NK-92 treated with Interleukin-12 subunit alpha and Interleukin-12 subunit beta, amount 100 ng/mL, for 24 hours (cell line): ENCODE results near the gene LRGUK.
"Not testable (repeated sequence)": the region's sequence is repeated elsewhere in the genome, so short reads cannot be mapped to it uniquely, and the experiment has no call there.

Experiments used
- DNase-seq: peaks from one replicate; lab custom pipeline; 2025; lab: John Stamatoyannopoulos, UW

The LRGUK gene

DNA sequence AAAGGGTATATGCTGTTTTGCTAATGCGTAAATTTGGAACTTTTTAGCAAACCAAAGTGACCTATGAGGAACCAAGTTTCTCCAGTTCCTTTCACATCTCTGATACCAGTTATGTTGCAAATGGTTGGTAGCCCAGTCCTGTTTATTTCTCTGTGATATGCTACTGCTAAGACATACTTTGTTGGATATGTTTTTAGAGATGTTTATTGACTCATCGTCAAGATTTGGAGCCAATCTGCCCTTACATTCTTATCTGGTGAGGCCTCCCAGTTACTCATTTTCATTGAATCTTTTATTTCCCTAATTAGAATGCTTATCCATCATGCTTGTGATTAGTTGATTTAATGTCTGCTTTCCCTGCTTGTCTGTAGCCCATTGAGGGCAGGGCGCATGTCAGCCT, 58.9 kb downstream of the LRGUK start:
- no peak for DNase-seq

DNA sequence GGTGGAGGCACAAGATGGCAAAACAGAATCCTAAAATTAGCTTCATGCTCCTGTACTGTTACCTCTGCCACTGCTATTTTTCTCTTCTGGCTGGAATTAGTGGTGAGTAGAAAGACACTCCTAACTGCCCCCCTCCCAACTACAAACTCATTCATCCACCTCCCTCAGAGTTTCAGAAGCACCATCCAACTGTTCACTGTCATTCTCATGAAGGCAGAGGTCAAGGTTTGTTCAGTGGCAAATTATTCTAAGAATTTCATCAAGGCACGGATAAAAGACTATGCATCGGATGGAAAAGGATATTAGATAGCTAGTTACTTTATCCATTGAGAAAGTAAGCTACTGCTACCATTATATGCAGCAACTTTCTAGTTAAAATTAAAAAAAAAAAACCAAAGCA, 59.7 kb downstream of the LRGUK start:
- DNase-seq: no peak

DNA sequence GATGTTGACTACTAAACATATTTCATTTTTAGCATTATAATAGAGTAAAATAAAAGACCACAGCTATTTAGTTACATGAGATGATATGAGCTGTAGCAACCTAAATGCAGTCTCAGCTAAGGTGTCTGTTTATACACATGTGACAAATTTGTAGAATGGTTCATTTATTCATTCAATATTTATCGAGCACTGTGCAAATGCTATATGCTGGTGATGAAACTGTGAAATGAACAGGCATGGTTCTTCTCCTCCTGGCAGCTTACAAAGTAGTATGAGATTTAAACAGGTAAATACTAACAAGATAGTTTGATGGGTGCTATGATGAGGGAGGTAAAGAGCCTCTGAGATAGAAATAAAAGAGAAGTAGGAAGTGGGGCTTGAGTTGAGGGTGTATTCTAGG, 60.8 kb downstream of the LRGUK start:
- no peak for DNase-seq

DNA sequence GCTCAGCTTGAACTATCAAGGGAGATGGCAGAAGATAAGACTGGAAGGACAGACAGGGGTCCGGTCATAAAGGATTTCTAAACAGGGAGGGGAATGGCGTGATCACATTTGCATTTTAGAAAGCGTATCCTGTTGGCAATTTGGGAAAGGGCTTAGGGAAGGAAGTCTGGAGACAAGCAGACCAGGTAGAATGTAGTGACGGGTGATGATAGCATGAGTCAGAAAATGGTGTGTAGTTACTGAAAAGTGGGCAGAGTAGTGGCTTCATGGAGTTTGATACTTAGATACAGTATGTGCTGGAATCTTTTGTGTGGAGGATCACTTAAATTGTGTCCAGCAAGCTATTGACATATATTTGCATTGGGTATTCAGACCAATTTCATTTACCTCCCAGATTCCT, 61.2 kb downstream of the LRGUK start:
- no peak for DNase-seq

DNA sequence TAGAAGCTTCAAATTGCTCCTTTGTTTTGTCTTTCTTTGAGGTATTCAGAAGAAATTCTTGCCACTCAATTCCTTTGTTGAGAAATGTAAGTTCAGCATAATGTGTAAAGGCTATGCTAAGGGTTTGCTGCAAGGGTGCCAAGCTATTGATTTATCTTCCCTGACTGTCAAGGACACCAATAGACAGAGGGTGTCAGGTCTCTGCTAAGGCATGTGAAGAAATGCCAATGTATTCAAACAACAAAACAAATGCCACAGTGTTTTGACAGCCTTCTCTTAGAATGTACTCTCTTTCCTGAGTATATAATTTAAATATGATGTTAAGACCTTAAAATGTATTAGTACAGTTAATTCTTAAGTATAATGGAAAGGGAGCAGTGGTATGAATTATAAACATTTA, 62.4 kb downstream of the LRGUK start:
- DNase-seq: no peak

DNA sequence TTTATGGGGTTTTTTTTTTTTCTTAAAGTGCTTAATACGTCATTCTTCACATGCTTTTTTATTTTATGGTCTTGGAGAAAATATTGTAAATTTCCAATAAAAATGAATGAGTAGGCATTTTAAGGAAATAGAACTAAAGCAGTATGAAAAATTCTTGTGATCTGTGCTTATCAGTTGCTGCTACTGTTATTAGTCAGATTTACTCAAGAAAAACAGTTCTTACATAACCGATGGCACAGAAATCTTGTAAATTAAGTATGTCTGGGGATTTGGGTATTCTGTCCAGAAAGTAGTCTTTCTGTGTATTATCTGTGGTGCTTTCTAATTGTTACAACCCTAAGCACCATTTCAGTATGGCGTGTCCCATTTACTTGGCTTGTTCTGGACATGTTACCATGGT, 64.7 kb downstream of the LRGUK start:
- DNase-seq: no peak

DNA sequence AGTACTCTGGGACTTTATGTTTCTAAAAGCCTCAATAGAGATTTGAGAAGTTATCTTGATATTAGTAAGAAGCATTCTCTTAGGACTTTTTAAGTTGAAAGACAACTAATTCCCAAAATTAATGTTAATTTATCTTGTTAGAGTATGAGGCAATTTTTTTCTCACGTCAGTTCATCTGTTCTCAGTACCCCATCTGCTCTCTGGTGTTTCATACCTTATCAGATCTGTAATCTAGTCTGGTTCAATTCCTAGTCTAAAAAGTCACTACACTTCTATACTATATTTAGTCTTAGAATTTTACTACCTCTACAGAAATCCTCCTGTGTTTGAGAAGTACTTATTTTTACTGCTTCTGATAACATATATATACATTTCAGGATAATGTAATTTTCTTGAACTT, 66.1 kb downstream of the LRGUK start:
- DNase-seq: no peak

DNA sequence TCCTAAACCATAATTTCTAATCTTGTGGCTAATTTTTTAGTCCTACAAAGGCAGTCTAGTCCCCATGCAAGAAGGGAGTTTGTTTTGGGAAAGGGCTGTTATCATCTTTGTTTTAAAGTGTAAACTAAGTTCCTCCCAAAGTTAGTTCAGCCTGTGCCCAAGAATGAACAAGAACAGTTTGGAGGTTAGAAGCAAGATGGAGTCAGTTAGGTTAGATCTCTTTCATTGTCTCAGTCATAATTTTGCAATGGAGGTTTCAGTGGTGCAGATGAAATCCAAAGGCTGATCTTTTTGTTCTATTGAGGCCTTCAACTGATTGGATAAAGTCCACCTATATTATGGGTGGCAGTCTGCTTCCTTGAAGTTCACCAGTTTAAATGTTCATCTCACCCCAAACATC, 68.1 kb downstream of the LRGUK start:
- DNase-seq: no peak

DNA sequence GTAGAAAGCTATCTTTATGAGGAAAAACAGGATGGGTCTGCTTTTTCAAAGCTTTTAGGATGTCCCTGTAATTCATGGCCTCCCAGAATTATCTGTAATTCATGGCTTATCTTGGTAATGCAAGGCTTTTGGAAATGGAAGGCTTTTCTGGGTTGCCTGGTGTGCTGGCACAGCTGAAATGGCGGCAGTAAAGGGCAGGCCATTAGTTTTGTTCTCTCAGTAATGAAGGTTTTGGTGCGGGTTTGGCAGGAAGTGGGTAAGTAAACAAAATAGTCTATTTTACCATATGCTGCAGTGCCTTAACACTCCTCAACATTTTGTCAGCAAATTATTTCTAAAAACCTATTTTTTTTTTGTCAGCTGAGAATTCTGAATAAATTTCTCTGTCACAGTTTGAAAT, 69.3 kb downstream of the LRGUK start:
- DNase-seq: no peak

DNA sequence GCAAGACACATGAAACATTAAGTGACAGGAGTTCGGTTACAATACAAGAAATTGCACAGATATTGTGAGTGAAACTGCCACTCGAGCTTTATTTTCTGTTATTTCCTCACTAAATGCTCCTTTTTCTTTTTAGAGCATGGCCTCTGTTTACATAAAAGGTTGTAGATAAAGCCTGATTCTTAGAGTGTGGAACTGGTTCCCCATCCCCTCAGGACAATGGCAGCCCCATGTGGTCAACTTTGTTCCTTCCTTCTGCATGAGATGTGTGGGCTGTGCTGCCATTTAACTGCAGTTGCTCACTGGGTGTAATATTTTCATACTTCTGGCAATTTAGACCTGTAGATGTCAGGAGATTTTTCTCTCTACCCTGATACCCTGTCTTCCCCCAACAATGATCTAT, 70.2 kb downstream of the LRGUK start:
- no peak for DNase-seq

DNA sequence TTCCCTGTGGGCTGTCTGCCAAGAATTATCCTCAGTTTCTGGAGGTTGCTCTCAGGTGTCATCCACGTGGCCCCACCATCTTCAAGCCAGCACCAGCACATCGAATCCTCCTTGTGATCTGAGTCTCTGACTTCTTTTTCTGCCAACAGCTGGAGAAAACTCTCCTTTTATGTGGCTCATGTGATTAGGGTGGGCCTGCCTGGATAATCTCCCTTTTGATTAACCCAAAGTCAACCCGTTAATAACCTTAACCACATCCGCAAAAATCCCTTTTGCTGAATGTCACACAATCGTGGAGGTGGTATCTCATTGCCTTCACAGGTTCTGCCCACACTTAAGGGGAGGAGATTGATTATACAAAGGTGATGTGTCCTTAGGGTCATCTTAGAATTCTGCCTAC, 73.8 kb downstream of the LRGUK start:
- no peak for DNase-seq

DNA sequence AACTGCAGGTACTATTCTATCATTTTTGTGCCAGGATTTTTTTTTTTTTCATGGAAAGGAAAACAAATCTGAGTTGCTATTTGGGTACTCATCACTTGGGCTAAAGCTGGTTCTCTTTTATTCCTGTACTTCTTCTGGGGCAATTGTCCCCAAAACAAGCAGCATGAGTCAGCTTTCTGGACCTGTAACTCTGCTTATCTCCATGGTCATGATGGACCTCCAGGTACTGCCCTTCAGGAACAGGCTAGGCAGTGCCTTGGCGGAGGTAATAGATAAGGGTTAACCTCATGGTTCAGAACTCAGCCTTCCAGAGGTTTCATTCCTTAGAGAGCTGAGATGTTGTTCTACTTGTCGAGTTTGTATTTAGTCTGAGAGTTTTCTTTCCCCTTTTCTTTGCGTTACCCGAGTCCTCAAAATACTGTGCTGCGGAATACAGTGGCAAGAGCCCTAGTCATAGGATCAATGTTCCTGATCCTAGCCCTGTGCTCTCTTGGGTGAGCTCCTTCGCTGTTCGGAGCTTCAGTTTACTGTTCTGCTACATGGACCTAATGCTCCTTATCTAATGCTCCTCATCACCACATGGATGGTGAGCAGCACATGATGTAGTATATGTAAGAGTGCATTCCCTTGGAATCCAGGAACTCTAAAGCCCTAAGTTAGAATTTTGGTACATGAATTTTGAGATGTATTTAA, 74.6 kb downstream of the LRGUK start:
- no peak for DNase-seq

DNA sequence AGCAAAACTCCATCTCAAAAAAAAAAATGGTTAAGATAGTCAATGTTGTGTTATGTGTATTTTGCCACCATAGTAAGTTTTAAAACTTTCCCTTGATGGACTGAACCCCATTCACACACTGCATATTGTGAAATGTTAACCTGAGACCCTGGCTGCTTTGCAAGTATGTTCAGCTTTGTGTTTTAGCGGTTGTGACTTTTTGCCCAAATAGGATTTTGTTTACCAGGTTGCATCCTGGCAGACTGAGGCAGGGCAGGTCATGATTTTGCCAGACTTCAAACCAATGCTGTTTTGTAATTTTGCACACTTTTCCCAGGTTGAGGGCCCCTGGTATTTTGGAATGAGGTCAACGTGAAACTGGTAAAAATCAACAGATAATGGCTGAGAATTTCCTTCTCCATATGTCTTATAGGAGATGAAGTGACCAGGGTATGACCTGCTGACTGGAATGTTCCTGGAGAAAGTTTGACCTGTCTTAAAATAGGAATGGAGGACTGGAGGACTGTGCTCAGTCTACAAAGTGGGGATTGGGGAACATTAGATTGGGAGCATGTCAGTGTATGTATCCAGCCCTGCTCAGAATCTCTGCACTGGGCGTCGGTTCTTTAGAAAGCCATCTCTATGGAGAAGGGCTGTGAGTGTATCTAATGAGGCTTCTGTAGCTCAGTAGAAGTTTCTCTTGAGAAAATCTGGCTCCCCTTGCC, 76.2 kb downstream of the LRGUK start:
- DNase-seq: no peak

DNA sequence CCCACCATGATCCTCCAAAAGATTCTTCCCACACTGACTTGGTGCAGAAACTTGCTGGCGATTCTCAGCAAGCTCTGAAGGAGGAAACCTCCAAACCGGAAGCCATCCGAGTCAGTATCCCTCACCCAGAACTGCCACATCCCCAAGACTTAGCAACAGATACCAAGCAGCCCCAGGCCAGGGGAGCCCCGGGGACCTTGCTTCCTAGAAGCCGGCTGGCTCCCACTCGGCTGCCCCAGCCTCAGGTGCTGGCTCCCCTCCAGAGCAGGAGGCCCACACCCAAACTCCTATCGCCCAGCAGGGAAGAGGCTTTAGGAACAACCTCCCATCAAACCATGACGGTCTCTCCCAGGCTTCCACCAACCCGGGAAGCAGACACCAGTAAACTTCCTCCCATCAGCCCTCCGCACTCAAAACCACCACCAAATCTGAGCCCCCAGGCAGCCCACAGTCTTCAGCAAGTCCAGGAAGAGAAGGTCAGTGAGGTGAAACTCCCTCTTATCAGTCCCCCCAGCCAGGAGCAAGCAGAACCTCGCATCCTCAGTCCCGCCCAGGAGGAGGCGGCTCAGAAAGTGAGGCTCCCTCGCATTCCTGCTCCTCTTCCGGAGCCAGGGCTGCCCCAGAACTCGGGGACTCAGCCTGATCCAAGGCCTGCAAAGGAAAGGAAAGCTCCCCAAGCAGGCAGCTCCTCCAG, 82.3 kb downstream of the LRGUK start:
- DNase-seq: no peak

DNA sequence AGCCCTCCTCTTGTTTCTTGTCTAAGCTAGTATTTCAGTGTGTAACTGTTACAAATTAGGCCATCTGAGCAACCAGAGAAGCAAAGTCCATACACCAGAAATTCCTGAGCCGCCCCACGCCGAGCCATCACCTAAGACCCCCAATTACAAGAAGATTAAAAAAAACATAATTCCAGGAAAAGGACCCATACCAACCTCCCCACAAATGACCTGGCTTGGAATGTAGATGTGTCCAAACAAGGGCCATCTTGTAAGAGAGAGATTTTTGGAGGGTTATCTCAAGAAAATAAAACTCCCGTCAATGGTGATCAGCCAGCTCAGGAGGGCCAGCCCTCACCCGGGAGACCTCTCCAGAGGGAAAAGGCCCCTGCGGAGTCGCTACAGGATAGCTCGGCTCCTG, 83.1 kb downstream of the LRGUK start:
- no peak for DNase-seq

DNA sequence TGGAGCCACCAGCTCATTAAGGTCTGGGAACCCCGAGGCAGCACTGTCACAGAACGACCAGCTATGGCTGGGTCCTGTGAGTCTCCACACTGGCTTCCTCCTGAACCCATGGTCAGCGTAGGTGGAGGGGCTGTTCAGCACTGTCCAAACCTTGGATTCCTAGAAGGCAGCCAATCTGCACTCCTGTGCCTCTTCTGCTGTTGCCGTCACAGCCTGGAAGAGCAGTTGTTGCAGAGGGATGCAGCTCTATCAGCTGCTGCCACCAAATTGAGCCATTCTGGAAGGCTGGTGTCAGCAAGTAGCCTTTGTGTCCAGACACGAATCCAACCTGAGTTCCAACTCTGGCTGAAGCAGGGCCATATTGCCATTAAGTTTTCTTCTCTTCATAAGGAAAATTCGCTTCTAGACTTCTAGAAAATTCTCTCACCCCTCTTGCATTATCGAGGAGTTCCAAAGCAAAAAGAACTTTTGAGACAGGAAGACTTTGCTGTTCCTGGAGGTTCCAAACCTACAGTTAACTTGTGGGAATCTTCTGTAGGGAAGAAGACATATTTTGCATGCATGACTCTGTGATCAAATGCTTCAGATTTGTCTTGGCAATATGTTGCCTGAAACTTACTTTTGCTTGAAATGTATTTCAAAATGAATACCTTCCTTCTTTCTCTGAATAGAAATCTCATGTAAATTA, 84.0 kb downstream of the LRGUK start:
- no peak for DNase-seq

DNA sequence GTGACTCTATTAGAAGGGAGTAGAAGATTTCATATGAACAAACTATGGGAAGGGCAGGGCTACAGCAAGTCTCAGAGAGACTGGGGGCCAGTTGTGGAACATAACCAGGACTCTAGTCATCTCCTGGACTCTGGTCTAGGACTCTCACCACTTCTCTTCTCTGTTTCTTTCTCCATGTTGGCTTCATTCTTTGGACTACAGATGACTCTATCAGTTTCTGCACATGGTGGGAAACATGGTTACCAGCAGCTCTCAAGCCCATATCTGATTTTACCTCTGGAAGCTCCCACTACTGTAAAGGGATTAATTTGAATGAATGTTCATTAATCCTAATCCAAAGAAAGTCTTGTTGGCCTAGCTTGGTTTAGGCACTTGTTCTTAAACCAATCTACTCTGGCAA, 84.7 kb downstream of the LRGUK start:
- no peak for DNase-seq

DNA sequence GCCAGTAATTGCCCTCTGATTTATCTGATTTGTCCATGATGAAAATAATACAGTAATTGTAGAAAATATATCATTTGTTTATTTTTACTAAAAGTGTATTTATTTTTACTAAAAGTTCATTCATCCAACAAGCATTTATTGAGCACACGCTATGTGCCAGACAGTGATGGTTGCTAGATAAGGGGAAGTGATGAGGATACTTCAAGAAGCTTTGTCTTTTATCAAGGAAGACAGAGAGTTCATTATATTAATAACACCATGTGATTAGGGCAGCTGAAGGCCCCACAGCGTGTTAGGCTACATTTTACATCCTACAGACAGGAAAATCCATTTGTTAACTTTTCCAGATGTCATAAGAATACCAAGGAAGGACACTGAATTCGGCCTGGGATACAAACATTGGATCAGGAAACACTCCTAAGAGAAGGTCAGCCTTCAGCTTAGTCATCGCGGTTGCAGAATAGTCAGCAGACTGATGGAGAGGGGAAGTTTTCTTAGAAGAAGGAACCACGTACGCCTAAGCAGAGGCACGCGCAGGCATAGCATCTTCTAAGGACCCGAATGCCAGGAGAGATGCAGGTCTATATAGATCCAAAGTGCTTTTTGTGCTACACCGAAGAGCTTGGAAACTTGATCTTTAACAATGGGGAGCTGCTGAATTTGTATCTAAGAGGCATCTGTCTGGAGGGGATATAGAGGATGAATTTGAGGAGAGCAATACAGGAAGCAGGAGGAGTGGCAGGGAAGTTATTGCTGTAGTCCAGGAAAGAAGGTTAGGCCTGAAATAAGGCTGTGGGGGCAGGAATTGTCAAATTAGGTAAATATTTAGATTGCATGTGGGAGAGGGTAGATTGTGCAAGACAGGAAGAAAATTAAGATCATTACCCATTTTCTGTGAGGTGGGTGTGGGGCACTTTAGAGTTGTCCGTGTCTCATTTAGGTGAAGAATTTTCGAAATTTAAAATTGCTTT, 85.7 kb downstream of the LRGUK start:
- DNase-seq: no peak

DNA sequence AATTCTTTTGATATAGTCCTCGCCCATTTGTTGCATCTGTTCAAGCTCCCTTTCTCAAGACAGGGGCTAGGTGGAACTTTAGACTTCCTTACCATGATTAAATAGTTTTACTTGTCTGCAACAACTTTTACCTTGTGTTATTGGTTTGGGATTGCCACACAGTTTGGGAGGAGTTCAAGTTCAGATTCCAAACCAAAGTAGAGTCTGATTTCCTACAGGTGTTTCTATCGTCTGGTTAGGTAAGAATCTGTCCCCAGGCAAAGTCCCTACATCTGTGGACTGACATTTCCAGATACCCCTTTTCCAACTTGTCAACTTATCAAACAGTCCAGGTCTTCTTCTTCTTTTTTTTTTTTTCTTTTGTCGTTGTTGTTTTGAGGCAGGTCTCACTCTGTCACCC, 93.1 kb downstream of the LRGUK start:
- DNase-seq: no peak

DNA sequence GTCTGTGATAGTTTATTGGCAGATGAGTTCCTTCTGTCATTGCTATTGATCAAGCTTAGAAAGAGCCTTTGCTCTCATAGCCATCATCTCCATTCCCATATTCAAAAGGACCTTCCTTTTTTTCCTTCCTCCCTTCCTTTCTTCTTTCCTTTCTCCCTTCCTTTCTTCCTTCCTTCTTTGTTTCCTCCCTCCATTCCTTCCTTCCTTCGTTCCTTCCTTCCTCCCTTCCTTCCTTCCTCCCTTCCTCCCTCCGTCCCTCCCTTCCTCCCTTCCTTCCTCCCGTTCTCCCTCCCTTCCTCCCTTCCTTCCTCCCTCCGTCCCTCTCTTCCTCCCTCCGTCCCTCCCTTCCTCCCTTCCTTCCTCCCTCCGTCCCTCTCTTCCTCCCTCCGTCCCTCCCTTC, 104.2 kb downstream of the LRGUK start:
- not testable (repeated sequence) for DNase-seq

DNA sequence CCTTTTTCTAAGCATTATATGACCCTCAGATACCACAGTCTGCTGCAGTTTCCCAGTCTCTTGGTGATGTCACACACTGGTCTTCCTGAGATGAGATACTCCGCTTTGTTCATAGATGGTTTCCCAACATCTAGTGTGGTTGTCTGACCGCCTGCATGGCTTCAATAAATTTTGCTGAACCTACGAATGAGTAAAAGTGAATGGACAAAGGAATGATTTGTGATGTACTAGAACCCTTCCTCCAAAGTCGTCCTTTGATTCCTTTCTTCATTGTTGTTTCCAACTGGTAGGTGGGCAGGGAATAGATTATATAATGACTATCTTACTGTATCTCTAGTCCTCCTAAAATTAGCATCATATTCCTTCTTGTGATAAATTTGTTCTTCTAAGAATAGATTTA, 107.1 kb downstream of the LRGUK start:
- DNase-seq: no peak

DNA sequence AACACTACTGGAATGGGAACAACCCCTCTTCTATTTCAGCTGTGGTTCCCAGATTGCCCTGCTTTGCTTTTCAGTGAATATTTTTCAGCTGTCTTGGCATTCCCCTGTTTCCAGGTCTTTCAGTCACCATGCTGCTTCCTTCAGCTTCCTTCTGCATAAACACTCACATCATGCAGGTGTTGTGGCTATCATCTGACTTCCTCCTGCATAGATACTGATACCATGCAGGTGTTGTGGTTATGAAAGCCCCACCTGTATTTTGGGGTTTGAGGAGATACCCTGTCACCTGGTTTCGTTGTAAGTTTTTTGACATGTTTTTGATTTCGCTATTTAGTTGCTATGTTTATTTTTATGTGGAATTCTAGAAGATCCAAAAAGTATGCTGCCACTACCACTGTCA, 118.1 kb downstream of the LRGUK start:
- DNase-seq: no peak
